Body of pancreas (tissue), 4 donors: ENCODE measurements around the gene PGA3. TPM values are rescaled to one million over a fixed set of nuclear protein-coding genes. Genes with fewer than 3 reads are reported as not detected.
"Not testable (repeated sequence)": the region's sequence is repeated elsewhere in the genome, so short reads cannot be mapped to it uniquely, and the experiment has no call there.

ENCODE experiments used
- ATAC-seq: fragments of 150-250 bp; one replicate; pipeline ENCODE4 v1.9.1; 2016
- DNase-seq, 4 donors: peaks; one replicate each; pipeline ENCODE4 v3.0.0-alpha.2; 2019
- H3K27ac ChIP-seq, 4 donors: fragments of 200-600 bp; sonication (generic); 1 replicate in 3 of 4; 2 replicates in 1 of 4; pipeline versions ENCODE4 v1.5.1 to v1.6.1; 2016 to 2019; ENCODE audit warnings: mild to moderate bottlenecking in 1 of 4, mixed read lengths in 1 of 4, moderate library complexity in 1 of 4
- H3K27me3 ChIP-seq, 2 donors: fragments of 200-600 bp; sonication (generic); one replicate each; pipeline ENCODE4 v1.6.0; 2016; ENCODE audit warnings: mild to moderate bottlenecking in 1 of 2
- H3K36me3 ChIP-seq, 2 donors: fragments of 200-600 bp; sonication (generic); replicated peaks in 1 of 2; 2 replicates each; pipeline ENCODE4 v1.5.1; 2016; ENCODE audit warnings: low read depth in 2 of 2; ENCODE audit not compliant: insufficient read depth in 1 of 2
- H3K4me1 ChIP-seq: fragments of 200-600 bp; sonication (generic); one replicate; pipeline ENCODE4 v1.6.0; 2016
- H3K4me3 ChIP-seq, 2 donors: fragments of 200-600 bp; sonication (generic); 1 replicate in 1 of 2; 2 replicates in 1 of 2; pipeline ENCODE4 v1.5.1; 2016 to 2019
- H3K9me3 ChIP-seq, 3 donors: fragments of 200-600 bp; sonication (generic); 1 replicate in 2 of 3; 2 replicates in 1 of 3; pipeline ENCODE4 v1.5.1; 2016
- WGBS, 2 donors: methylation state at CpG; one replicate each; pipeline ENCODE4 v1.1.5; 2017; 5-methylcytosine and 5-hydroxymethylcytosine counted together
- intact Hi-C: fragments of 100-400 bp; cut with DNase I; formaldehyde crosslinking; loops from one replicate; pipeline ENCODE4 v1.15.1; 2023
- total RNA-seq, 2 donors: library from RNA; depleted of rRNA; stranded (reverse); fragments of >200 nt; gene quantifications; one replicate each; pipeline ENCODE4 v1.1.0, GENCODE V29; 2016

The PGA3 gene
- total RNA-seq, 2 donors from 2014 or later = 26.4 TPM; not detected in 1

DNA sequence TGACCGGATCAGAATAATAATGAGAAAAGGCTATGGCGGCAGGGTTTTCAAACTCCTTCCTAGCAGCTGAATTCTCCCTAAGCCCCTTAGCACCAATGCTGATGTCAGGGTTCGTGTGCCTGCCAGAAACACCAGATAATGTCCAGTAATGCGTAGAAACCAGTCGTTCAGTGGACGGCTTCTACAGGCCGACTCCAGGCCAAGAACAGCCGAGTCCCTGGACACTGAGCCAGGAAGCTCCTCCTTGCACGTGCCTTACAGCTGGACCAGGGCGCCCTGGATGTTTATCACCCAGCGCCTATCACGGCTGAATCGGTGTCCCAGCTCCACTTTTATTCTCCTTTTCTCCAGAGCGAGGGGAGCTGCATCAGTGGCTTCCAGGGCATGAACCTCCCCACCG lies 8.9 kb downstream of the PGA3 start:
- DNase-seq, H3K27me3 ChIP-seq, H3K4me3 ChIP-seq, H3K4me1 ChIP-seq, intact Hi-C loops, H3K36me3 ChIP-seq, H3K9me3 ChIP-seq, H3K27ac ChIP-seq: not testable (repeated sequence)
- peak; percentile 26 for ATAC-seq
- WGBS, 2 donors = no CpG with 5 or more reads among the region's 15 CpGs

DNA sequence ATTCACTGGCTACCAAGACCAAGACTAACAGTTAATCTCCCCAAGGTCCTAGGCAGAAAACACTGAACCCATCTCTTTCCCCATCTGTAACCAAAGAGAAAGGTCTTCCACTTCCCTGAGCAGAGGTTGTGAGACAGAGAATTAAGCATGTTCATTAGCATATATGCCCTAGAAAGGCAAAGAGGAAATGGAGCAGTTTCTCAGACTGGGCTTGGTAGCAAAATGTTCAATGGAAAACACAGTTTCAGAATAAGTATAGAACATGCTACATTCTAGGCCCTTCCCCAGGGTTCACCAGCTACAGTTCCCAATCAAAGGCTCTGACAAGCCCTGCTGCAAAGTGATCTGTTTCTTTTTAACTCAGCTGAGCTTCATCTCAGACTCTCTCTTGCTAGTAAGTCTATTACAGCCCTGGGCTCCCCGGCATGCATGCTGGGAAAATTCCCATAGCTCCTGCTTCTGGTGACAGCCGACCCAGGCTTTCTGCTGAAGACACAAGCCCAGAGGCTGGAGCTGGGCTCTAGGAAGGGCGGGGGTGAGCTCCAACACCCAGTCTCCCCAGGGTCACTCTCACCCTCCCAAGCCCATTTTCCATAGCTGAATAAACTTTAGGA lies 10.5 kb downstream of the PGA3 start:
- H3K4me1 ChIP-seq, H3K9me3 ChIP-seq, H3K27me3 ChIP-seq, H3K27ac ChIP-seq, H3K36me3 ChIP-seq, ATAC-seq, intact Hi-C loops, H3K4me3 ChIP-seq, DNase-seq: not testable (repeated sequence)
- WGBS, 2 donors = no CpG with 5 or more reads among the region's 3 CpGs

DNA sequence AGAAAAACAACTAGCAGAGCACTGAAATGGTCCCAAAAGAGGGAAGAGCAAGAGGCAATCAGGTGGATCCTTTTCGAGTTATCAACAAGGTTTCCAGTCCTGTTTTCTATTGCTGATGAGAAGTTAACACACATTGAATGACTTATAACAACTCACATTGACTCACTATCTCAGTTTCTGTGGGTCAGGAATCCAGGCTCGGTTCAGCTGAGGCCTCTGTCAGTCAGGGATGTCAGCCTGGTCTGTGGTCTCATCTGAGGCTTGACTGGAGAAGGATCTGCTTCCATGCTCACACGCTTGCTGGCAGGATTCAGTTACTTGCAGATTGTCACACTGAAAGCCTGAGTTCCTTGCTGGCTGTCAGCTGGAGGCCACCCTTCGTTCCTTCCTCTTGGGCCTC lies 15.0 kb downstream of the PGA3 start:
- DNase-seq, ATAC-seq, H3K4me3 ChIP-seq, H3K27me3 ChIP-seq, H3K4me1 ChIP-seq, H3K36me3 ChIP-seq, H3K27ac ChIP-seq, H3K9me3 ChIP-seq, intact Hi-C loops: not testable (repeated sequence)
- WGBS, 2 donors = no CpG with 5 or more reads among the region's 4 CpGs

DNA sequence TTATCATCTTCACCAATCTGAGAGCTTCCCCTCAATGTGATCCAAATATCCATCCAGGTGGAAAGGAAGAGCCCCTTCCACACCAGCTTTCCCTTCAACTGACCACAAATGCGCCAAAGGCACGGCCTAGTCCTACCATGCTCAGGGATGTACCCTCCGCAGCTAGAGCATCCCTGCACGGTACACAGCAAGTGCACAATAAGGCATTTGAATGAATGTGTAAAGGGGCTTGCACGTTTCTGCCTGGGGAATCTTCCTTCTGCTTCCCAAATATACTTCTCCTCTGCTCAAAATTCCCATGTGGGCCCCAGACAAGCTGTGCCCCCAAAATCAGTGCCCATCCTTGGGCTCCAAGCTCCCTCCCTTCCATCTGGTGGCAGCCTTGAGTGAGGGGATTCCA lies 15.7 kb downstream of the PGA3 start:
- 88% methylated on average over 5 of the region's 5 CpGs; no CpG with 5 or more reads in 1 of the 2 donors for WGBS, 2 donors
- ATAC-seq, H3K4me3 ChIP-seq, H3K27ac ChIP-seq, H3K4me1 ChIP-seq, intact Hi-C loops, DNase-seq, H3K36me3 ChIP-seq, H3K9me3 ChIP-seq, H3K27me3 ChIP-seq: not testable (repeated sequence)

DNA sequence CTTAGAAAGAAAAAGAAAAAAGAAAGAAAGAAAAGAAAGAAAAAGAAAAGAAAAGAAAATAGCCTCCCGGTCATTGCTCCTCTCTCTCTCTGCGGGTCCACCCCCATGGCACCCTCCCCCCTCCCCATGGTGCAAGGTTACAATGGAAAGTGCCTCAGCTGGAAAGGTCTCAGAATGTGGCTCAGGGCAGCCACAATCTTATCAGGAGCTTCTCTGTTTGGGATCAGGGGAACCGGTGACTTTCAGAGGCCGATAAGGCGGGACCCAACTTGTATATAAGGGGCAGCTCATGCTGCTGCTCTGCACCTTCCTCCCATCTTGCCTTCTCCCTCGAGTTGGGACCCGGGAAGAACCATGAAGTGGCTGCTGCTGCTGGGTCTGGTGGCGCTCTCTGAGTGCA lies 18.7 kb downstream of the PGA3 start, which contains the start of gene PGA4:
Gene PGA4 (plus strand): TSS at position 301 of the 400 bp plus-strand sequence. CDS start 54 bp downstream, at position 355.
- H3K27me3 ChIP-seq, H3K36me3 ChIP-seq, intact Hi-C loops, H3K4me1 ChIP-seq, H3K27ac ChIP-seq, DNase-seq, ATAC-seq, H3K9me3 ChIP-seq, H3K4me3 ChIP-seq: not testable (repeated sequence)
- no CpG with 5 or more reads among the region's 8 CpGs for WGBS, 2 donors

DNA sequence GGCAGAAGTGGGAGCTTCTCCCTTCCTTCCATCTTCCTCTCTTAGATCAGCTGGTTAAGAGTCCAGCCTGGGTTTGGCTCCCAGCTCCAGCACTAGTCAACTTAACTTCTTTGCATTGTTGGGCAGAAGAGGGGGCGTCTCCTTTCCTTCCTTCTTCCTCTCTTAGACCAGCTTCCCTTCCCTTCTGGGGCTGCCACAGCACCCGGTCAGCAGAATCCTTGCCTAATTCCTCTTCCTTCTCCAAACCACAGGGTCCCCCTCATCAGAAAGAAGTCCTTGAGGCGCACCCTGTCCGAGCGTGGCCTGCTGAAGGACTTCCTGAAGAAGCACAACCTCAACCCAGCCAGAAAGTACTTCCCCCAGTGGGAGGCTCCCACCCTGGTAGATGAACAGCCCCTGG lies 19.4 kb downstream of the PGA3 start:
- no CpG with 5 or more reads among the region's 5 CpGs for WGBS, 2 donors
- H3K36me3 ChIP-seq, DNase-seq, H3K4me1 ChIP-seq, H3K4me3 ChIP-seq, H3K27ac ChIP-seq, ATAC-seq, intact Hi-C loops, H3K27me3 ChIP-seq, H3K9me3 ChIP-seq: not testable (repeated sequence)

DNA sequence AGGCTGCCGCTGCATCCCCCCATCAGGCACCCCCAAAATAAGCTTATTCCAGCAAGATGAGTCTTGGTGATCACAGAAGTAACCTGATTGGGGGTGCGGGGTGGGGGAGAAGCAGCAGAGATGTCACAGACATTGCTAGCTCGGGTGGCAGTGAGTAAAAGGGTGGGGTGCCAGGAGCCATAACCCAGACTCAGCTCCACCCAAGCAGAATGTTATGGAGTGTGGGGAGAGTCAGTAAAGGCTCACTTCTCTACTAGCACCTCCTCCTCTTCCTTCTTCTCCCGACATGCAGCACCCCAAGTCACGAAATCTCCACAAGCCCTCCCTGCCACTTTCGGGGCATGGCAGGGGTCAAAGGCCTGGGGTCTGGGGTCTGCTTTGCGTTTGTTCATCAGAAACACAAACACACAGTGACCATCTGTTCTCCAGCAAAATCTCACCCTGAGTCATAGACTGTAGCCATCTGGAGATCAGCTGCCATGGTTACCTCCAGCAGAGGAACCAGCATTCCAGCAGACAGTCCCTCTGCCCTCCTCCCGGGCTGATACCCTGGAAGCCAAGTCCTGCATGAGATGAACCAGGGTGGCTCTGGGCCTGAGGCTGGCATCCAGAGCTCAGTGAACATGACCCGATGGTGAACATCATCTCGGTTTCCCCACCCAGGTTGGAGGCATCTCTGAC lies 23.3 kb downstream of the PGA3 start:
- H3K9me3 ChIP-seq, H3K4me1 ChIP-seq, H3K27me3 ChIP-seq, ATAC-seq, intact Hi-C loops, H3K27ac ChIP-seq, H3K36me3 ChIP-seq, DNase-seq, H3K4me3 ChIP-seq: not testable (repeated sequence)
- no CpG with 5 or more reads among the region's 10 CpGs for WGBS, 2 donors

DNA sequence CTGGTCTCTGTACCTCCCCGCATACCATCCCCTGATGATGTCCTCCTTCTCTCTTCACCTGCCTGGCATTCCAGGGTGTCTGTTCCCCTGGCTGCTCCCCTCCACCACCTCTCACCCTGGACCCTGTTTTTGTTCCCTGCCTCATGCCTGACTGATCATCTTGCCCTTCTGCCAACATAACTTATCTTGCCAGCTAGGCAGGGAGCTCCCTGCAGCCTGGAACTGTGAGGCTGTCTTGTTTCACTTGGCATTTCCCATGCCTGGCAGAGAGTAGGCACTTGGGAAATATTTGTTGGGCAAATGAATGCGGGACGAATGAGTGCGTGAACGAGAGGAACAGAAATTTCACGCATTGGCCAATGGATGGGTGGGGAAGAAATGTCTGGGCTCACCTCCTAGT lies 26.1 kb downstream of the PGA3 start:
- no CpG with 5 or more reads among the region's 6 CpGs for WGBS, 2 donors
- ATAC-seq, H3K27me3 ChIP-seq, H3K4me1 ChIP-seq, H3K36me3 ChIP-seq, DNase-seq, intact Hi-C loops, H3K4me3 ChIP-seq, H3K27ac ChIP-seq, H3K9me3 ChIP-seq: not testable (repeated sequence)

DNA sequence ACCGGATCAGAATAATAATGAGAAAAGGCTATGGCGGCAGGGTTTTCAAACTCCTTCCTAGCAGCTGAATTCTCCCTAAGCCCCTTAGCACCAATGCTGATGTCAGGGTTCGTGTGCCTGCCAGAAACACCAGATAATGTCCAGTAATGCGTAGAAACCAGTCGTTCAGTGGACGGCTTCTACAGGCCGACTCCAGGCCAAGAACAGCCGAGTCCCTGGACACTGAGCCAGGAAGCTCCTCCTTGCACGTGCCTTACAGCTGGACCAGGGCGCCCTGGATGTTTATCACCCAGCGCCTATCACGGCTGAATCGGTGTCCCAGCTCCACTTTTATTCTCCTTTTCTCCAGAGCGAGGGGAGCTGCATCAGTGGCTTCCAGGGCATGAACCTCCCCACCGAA lies 27.7 kb downstream of the PGA3 start:
- H3K27ac ChIP-seq, H3K9me3 ChIP-seq, intact Hi-C loops, H3K4me1 ChIP-seq, H3K27me3 ChIP-seq, H3K36me3 ChIP-seq, DNase-seq, H3K4me3 ChIP-seq, ATAC-seq: not testable (repeated sequence)
- WGBS, 2 donors = no CpG with 5 or more reads among the region's 15 CpGs

DNA sequence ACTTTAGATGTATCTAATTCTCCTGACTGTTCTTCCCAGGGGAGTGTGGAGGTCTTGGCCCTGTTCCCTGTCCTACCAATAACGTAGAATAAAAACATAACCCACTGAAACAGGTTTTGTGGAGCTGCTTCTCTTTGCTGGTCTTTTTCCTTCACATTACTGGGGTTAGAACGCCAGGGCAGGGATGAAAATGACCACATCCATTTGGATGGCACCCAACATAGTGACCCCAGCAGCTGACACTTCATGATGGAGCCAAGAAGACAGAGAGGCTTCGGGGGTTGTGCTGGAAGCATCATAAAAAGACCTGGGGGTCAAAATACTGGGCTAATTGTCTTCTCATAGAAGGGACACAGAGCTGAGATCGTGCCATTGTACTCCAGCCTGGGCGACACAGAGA lies 28.3 kb downstream of the PGA3 start:
- intact Hi-C loops, H3K27me3 ChIP-seq, H3K4me3 ChIP-seq, ATAC-seq, H3K36me3 ChIP-seq, H3K9me3 ChIP-seq, DNase-seq, H3K4me1 ChIP-seq, H3K27ac ChIP-seq: not testable (repeated sequence)
- WGBS, 2 donors = no CpG with 5 or more reads among the region's 5 CpGs

DNA sequence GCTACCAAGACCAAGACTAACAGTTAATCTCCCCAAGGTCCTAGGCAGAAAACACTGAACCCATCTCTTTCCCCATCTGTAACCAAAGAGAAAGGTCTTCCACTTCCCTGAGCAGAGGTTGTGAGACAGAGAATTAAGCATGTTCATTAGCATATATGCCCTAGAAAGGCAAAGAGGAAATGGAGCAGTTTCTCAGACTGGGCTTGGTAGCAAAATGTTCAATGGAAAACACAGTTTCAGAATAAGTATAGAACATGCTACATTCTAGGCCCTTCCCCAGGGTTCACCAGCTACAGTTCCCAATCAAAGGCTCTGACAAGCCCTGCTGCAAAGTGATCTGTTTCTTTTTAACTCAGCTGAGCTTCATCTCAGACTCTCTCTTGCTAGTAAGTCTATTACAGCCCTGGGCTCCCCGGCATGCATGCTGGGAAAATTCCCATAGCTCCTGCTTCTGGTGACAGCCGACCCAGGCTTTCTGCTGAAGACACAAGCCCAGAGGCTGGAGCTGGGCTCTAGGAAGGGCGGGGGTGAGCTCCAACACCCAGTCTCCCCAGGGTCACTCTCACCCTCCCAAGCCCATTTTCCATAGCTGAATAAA lies 29.3 kb downstream of the PGA3 start:
- H3K36me3 ChIP-seq, H3K27ac ChIP-seq, H3K9me3 ChIP-seq, ATAC-seq, DNase-seq, intact Hi-C loops, H3K4me1 ChIP-seq, H3K27me3 ChIP-seq, H3K4me3 ChIP-seq: not testable (repeated sequence)
- no CpG with 5 or more reads among the region's 3 CpGs for WGBS, 2 donors

DNA sequence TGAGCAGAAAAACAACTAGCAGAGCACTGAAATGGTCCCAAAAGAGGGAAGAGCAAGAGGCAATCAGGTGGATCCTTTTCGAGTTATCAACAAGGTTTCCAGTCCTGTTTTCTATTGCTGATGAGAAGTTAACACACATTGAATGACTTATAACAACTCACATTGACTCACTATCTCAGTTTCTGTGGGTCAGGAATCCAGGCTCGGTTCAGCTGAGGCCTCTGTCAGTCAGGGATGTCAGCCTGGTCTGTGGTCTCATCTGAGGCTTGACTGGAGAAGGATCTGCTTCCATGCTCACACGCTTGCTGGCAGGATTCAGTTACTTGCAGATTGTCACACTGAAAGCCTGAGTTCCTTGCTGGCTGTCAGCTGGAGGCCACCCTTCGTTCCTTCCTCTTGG lies 33.8 kb downstream of the PGA3 start:
- H3K4me3 ChIP-seq, intact Hi-C loops, H3K36me3 ChIP-seq, ATAC-seq, H3K9me3 ChIP-seq, DNase-seq, H3K4me1 ChIP-seq, H3K27me3 ChIP-seq, H3K27ac ChIP-seq: not testable (repeated sequence)
- no CpG with 5 or more reads among the region's 4 CpGs for WGBS, 2 donors
